ENCODE results near the gene AUTS2. TPM values are rescaled to one million over a fixed set of nuclear protein-coding genes. Genes with fewer than 3 reads are reported as not detected.

The AUTS2 gene
- total RNA-seq, 3 donors from 2014 or later = 31.2 to 67.6 (median 36.5) TPM

DNA sequence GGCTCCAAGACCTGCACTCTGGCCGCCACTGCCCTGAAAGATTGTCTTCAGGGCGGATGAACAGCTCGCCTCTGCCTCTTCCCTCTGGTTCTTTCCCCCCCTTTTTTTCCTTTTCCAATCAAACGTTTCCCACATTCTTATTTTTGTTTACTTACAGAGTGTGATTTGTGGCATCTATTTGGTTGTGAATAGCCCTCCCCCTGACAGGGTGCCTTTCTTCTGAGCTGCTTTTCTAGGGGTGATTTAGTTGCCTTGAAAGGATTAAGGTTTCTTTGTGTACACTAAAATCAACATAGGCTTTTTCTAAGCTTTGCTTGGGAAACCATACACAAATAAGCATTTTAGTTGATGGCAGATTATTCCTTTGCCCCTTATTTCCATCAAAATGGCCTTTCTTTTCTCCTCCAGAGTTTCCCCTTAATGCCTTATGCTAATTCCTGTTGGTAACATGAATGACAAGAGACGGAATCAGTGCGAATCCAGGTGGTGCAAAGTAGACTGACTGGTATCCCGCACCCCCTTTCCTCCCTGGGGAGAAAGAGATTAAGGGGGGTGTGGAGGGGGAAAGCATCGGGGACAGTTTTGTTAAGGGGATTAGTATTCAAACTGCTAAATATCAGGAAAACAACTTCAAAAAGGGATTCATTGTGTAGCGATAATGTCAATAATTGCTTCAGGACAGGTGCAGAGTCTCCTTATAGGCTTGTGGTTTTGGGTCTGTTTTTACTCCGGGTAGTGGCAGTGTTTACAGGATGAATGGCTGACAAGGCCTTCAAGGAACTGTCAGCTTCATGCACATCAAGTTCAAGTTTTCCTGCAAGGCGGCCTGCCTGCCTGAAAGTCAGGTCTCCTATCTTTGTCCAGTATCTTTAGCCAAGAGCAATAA is 1102.0 kb downstream of the AUTS2 start:
- Histone ChIP-seq H3K9me3 (no peaks in the 10 kb centered on the region), H3K4me3 (no peak overlapping the region), H3K4me1 (ENCODE audit: low read depth) (no peaks in the 10 kb centered on the region), H3K36me3 (ENCODE audit: low read depth) (no peaks in the 10 kb centered on the region)
- no peak for TF ChIP-seq CTCF (IDR thresholded peaks at IDR 0.05)
- no peak for DNase-seq
- ATAC-seq = no peak
- intact Hi-C loops (cut with DNase I, micrococcal nuclease) = loop anchor here in 1 of 2 donors (10.0 kb wide), 1 partner anchor 655 kb away; no protein-coding TSS in a partner anchor

DNA sequence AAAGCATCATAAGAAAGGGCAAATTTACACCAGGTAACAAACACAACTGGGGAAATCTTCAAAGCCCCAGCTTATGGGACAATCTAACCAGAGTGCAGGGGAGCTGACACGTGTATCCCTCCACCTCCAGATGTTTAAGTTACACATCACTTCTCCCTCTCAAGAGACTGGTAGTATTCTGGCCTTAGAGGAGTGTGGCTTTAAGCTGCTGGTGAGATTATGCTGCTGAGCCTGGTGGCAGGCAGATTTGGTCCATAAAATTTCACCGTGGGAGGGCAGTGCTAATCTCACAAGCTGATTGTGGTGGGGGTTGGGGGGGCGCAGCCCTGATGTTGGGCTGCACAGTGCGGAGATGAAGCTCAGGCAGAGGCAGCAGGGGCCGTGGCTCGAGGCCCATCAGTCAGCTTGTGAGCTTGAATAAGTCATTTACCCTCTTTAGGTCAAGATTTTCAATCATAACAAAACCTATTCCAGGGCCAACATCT is 1102.7 kb downstream of the AUTS2 start:
- H3K9me3 ChIP-seq = no peaks in the 10 kb centered on the region
- DNase-seq (no peak), ATAC-seq (no peak)
- H3K36me3 ChIP-seq (ENCODE audit: low read depth) = no peaks in the 10 kb centered on the region
- intact Hi-C loops (cut with DNase I, micrococcal nuclease) = loop anchor here in 1 of 2 donors (10.0 kb wide), 1 partner anchor 656 kb away; no protein-coding TSS in a partner anchor
- H3K4me3 ChIP-seq = no peak overlapping the region
- H3K4me1 ChIP-seq (ENCODE audit: low read depth) = no peaks in the 10 kb centered on the region
- TF ChIP-seq CTCF (IDR thresholded peaks at IDR 0.05) = no peak

DNA sequence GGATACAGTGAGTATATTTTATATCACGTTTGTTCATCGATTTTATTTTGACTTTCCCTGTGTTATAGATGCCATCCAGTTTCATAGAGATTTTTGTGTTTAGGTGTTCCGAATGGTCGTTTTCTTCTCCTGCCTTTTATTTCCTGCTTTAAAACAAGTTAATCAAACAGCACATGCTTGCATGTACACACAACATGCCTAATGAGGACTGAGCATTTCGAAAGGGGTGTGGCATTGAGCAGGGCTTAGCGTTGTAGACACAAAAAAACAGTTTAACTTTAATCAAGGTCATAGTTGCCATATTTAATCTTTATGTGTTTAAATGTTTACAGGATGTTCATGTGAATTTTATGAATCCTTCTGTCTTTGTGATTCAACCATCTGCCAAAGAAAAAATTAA is 1103.2 kb downstream of the AUTS2 start:
- Histone ChIP-seq H3K36me3 (ENCODE audit: low read depth) (no peaks in the 10 kb centered on the region), H3K4me3 (no peak overlapping the region), H3K4me1 (ENCODE audit: low read depth) (no peaks in the 10 kb centered on the region), H3K9me3 (no peaks in the 10 kb centered on the region)
- intact Hi-C loops (cut with DNase I, micrococcal nuclease) = loop anchor here in 1 of 2 donors (10.0 kb wide), 1 partner anchor 657 kb away; no protein-coding TSS in a partner anchor
- no peak for TF ChIP-seq CTCF (IDR thresholded peaks at IDR 0.05)
- DNase-seq = no peak
- ATAC-seq = peak; percentile 39

GRCh38 chr7:70701991-70702390 is 1103.7 kb downstream of the AUTS2 start:
- Histone ChIP-seq H3K9me3 (no peaks in the 10 kb centered on the region), H3K4me1 (ENCODE audit: low read depth) (no peaks in the 10 kb centered on the region), H3K36me3 (ENCODE audit: low read depth) (no peaks in the 10 kb centered on the region), H3K4me3 (no peak overlapping the region)
- intact Hi-C loops (cut with DNase I, micrococcal nuclease) = loop anchor here in 1 of 2 donors (10.0 kb wide), 1 partner anchor 657 kb away; no protein-coding TSS in a partner anchor
- DNase-seq (no peak), ATAC-seq (no peak)
- no peak for TF ChIP-seq CTCF (IDR thresholded peaks at IDR 0.05)

DNA sequence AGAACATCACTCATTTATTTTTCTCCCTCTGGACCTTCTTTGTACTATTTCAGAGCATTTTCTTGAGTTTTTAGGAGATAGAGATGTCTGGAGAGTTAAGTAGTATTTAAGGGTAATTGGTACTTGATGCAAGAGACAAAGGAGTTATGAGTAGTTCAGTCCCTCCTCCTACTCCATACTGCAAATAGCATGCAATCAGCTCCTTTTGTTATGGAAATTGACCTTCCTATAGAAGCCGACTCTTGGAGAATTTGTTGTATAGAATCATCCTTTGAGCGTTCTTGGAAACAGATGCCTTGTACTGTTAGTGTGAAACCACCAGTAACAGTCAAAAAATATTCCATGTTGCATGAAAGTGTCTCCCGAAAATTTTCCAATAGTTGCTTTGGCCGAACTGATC is 1105.5 kb downstream of the AUTS2 start:
- no peak overlapping the region for H3K4me3 ChIP-seq
- ATAC-seq = no peak
- no peaks in the 10 kb centered on the region for H3K36me3 ChIP-seq (ENCODE audit: low read depth)
- intact Hi-C loops (cut with DNase I, micrococcal nuclease) = loop anchor here in 1 of 2 donors (10.0 kb wide), 1 partner anchor 659 kb away; no protein-coding TSS in a partner anchor
- H3K4me1 ChIP-seq (ENCODE audit: low read depth) = no peaks in the 10 kb centered on the region
- no peak for DNase-seq
- TF ChIP-seq CTCF (IDR thresholded peaks at IDR 0.05) = no peak
- H3K9me3 ChIP-seq = no peaks in the 10 kb centered on the region
